HEK293 (cell line): ENCODE measurements around the gene FZD2.

Experiments used
- GLI4 ChIP-seq: fragments of 450-650 bp; formaldehyde crosslinking; IDR thresholded peaks from 2 replicates; pipeline ENCODE4 v1.5.1; 2016; ENCODE audit warnings: missing biosample characterization, missing genetic modification characterization
- ZBTB8A ChIP-seq: fragments of 450-650 bp; formaldehyde crosslinking; IDR thresholded peaks from 2 replicates; pipeline ENCODE4 v1.5.1; 2016; ENCODE audit warnings: missing biosample characterization, missing genetic modification characterization
- ZNF133 ChIP-seq: fragments of 450-650 bp; formaldehyde crosslinking; IDR thresholded peaks from 2 replicates; pipeline ENCODE4 v1.5.1; 2016; ENCODE audit warnings: missing biosample characterization, missing genetic modification characterization
- ZNF335 ChIP-seq: fragments of 450-650 bp; formaldehyde crosslinking; conservative IDR thresholded peaks from 2 replicates; pipeline ENCODE4 v1.5.1; 2016; ENCODE audit warnings: missing biosample characterization, missing genetic modification characterization
- ZNF544 ChIP-seq: fragments of 450-650 bp; formaldehyde crosslinking; IDR thresholded peaks from 2 replicates; pipeline ENCODE4 v1.5.0; 2017; ENCODE audit warnings: missing biosample characterization, missing genetic modification characterization
- ZNF830 ChIP-seq: fragments of 450-650 bp; IDR thresholded peaks from 2 replicates; pipeline ENCODE4 v1.5.0; 2018; ENCODE audit warnings: missing biosample characterization, missing genetic modification characterization, low read depth, mild to moderate bottlenecking, moderate library complexity
- ZNF843 ChIP-seq: fragments of 450-650 bp; formaldehyde crosslinking; IDR thresholded peaks from 2 replicates; pipeline ENCODE4 v1.5.1; 2016; ENCODE audit warnings: missing biosample characterization, missing genetic modification characterization
- TF ChIP-seq, protein P1 (sequence below): fragments of 450-650 bp; formaldehyde crosslinking; IDR thresholded peaks from 2 replicates; pipeline ENCODE4 v1.5.1; 2016; ENCODE audit warnings: missing biosample characterization, missing genetic modification characterization
- TF ChIP-seq, protein P2 (sequence below): fragments of 450-650 bp; formaldehyde crosslinking; IDR thresholded peaks from 2 replicates; pipeline ENCODE4 v1.5.1; 2016; ENCODE audit warnings: missing biosample characterization, missing genetic modification characterization
- TF ChIP-seq, protein P3 (sequence below): fragments of 450-650 bp; formaldehyde crosslinking; IDR thresholded peaks from 2 replicates; pipeline ENCODE4 v1.5.1; 2016; ENCODE audit warnings: missing biosample characterization, missing genetic modification characterization
- TF ChIP-seq, protein P4 (sequence below): sonication (generic); formaldehyde crosslinking; IDR thresholded peaks from 2 replicates; pipeline ENCODE4 v1.8.1; 2022; ENCODE audit warnings: mild to moderate bottlenecking, moderate library complexity, missing genetic modification reagents
- TF ChIP-seq, protein P5 (sequence below): fragments of 450-650 bp; formaldehyde crosslinking; IDR thresholded peaks from 2 replicates; pipeline ENCODE4 v1.5.1; 2016; ENCODE audit warnings: missing biosample characterization, missing genetic modification characterization
- TF ChIP-seq, protein P6 (sequence below): fragments of 450-650 bp; formaldehyde crosslinking; IDR thresholded peaks from 2 replicates; pipeline ENCODE4 v1.5.1; 2016; ENCODE audit warnings: missing biosample characterization, missing genetic modification characterization

DNA sequence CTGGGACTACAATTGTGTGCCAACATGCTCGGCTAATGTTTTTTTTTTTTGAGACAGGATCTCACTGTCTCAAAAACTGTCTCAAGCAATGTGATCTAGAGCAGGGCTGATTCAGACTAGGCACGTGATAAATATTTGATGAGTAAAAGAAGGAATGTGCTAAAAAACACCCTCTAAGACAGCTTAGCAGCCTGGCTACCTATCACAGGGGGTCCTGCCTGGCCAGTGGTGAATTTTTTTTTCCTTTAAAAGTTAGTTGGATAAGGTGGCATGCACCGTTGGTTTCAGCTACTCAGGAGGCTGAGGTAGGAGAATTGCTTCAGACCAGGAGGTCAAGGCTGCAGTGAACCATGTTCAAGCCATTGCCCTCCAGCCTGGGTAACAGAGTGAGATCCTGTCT, 39.3 kb upstream of the FZD2 start:
- TF ChIP-seq, protein P1, sequence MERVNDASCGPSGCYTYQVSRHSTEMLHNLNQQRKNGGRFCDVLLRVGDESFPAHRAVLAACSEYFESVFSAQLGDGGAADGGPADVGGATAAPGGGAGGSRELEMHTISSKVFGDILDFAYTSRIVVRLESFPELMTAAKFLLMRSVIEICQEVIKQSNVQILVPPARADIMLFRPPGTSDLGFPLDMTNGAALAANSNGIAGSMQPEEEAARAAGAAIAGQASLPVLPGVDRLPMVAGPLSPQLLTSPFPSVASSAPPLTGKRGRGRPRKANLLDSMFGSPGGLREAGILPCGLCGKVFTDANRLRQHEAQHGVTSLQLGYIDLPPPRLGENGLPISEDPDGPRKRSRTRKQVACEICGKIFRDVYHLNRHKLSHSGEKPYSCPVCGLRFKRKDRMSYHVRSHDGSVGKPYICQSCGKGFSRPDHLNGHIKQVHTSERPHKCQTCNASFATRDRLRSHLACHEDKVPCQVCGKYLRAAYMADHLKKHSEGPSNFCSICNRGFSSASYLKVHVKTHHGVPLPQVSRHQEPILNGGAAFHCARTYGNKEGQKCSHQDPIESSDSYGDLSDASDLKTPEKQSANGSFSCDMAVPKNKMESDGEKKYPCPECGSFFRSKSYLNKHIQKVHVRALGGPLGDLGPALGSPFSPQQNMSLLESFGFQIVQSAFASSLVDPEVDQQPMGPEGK = no peak
- TF ChIP-seq ZNF544 (no peak), ZBTB8A (no peak), ZNF843 (tag by site-specific recombination) (no peak), GLI4 (tag by site-specific recombination) (no peak), ZNF830 (no peak), ZNF335 (tag by site-specific recombination) (no peak), ZNF133 (tag by site-specific recombination) (no peak)
- TF ChIP-seq, protein P2, sequence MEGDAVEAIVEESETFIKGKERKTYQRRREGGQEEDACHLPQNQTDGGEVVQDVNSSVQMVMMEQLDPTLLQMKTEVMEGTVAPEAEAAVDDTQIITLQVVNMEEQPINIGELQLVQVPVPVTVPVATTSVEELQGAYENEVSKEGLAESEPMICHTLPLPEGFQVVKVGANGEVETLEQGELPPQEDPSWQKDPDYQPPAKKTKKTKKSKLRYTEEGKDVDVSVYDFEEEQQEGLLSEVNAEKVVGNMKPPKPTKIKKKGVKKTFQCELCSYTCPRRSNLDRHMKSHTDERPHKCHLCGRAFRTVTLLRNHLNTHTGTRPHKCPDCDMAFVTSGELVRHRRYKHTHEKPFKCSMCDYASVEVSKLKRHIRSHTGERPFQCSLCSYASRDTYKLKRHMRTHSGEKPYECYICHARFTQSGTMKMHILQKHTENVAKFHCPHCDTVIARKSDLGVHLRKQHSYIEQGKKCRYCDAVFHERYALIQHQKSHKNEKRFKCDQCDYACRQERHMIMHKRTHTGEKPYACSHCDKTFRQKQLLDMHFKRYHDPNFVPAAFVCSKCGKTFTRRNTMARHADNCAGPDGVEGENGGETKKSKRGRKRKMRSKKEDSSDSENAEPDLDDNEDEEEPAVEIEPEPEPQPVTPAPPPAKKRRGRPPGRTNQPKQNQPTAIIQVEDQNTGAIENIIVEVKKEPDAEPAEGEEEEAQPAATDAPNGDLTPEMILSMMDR (tag by site-specific recombination) = no peak
- TF ChIP-seq, protein P3, sequence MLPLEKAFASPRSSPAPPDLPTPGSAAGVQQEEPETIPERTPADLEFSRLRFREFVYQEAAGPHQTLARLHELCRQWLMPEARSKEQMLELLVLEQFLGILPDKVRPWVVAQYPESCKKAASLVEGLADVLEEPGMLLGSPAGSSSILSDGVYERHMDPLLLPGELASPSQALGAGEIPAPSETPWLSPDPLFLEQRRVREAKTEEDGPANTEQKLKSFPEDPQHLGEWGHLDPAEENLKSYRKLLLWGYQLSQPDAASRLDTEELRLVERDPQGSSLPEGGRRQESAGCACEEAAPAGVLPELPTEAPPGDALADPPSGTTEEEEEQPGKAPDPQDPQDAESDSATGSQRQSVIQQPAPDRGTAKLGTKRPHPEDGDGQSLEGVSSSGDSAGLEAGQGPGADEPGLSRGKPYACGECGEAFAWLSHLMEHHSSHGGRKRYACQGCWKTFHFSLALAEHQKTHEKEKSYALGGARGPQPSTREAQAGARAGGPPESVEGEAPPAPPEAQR (tag by site-specific recombination) = no peak
- TF ChIP-seq, protein P4, sequence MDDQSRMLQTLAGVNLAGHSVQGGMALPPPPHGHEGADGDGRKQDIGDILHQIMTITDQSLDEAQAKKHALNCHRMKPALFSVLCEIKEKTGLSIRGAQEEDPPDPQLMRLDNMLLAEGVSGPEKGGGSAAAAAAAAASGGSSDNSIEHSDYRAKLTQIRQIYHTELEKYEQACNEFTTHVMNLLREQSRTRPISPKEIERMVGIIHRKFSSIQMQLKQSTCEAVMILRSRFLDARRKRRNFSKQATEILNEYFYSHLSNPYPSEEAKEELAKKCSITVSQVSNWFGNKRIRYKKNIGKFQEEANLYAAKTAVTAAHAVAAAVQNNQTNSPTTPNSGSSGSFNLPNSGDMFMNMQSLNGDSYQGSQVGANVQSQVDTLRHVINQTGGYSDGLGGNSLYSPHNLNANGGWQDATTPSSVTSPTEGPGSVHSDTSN = no peak
- TF ChIP-seq, protein P5, sequence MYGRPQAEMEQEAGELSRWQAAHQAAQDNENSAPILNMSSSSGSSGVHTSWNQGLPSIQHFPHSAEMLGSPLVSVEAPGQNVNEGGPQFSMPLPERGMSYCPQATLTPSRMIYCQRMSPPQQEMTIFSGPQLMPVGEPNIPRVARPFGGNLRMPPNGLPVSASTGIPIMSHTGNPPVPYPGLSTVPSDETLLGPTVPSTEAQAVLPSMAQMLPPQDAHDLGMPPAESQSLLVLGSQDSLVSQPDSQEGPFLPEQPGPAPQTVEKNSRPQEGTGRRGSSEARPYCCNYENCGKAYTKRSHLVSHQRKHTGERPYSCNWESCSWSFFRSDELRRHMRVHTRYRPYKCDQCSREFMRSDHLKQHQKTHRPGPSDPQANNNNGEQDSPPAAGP = no peak
- TF ChIP-seq, protein P6, sequence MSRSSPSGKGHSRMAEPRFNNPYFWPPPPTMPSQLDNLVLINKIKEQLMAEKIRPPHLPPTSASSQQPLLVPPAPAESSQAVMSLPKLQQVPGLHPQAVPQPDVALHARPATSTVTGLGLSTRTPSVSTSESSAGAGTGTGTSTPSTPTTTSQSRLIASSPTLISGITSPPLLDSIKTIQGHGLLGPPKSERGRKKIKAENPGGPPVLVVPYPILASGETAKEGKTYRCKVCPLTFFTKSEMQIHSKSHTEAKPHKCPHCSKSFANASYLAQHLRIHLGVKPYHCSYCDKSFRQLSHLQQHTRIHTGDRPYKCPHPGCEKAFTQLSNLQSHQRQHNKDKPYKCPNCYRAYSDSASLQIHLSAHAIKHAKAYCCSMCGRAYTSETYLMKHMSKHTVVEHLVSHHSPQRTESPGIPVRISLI (tag by site-specific recombination) = no peak
